Esophagus muscularis mucosa (tissue), 4 donors: Measurements from ENCODE around the gene AKNAD1.

ENCODE experiments used
- EP300 ChIP-seq: sonication (generic); formaldehyde crosslinking; IDR thresholded peaks from one replicate; pipeline ENCODE4 v1.6.1; 2017; ENCODE audit warnings: antibody characterized with exemption
- POLR2A ChIP-seq: fragments of 450-650 bp; IDR thresholded peaks from one replicate; pipeline ENCODE4 v1.6.1; 2017; ENCODE audit warnings: antibody characterized with exemption, moderate library complexity, mild to moderate bottlenecking, low read depth
- POLR2AphosphoS5 ChIP-seq, 2 donors: sonication (generic); formaldehyde crosslinking; IDR thresholded peaks; one replicate each; pipeline ENCODE4 v1.6.1; 2017; ENCODE audit warnings: antibody characterized with exemption in 2 of 2
- TF ChIP-seq, protein P1 (sequence below), 3 experiments: fragments of 200-600 bp in 2 of 3; fragments of 450-650 bp in 1 of 3; sonication (generic) in 2 of 3; IDR thresholded peaks; one replicate each; pipeline ENCODE4 v1.5.1; 2017 to 2019; ENCODE audit warnings: antibody characterized with exemption in 3 of 3, mild to moderate bottlenecking in 2 of 3, moderate library complexity in 1 of 3

DNA sequence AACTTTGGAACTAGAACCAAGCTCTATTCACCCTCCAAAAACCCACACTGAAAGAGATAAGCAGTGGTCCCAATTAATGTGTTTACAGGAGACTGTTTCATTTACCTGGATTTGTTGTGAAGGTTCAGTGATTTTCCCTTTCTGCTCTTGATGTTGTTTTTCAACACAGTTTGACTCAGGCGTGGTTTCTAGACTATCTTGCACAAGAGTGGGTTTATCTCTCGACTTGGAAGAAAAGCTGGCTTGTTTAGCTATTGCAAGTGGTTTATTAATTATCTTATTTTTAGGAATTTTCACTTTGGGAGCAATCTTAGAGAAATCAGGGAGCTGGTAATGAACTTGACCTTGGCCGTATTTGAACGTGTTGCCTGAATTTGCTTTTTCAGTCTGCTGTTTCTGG lies 5.3 kb downstream of the AKNAD1 start:
- TF ChIP-seq, protein P1, sequence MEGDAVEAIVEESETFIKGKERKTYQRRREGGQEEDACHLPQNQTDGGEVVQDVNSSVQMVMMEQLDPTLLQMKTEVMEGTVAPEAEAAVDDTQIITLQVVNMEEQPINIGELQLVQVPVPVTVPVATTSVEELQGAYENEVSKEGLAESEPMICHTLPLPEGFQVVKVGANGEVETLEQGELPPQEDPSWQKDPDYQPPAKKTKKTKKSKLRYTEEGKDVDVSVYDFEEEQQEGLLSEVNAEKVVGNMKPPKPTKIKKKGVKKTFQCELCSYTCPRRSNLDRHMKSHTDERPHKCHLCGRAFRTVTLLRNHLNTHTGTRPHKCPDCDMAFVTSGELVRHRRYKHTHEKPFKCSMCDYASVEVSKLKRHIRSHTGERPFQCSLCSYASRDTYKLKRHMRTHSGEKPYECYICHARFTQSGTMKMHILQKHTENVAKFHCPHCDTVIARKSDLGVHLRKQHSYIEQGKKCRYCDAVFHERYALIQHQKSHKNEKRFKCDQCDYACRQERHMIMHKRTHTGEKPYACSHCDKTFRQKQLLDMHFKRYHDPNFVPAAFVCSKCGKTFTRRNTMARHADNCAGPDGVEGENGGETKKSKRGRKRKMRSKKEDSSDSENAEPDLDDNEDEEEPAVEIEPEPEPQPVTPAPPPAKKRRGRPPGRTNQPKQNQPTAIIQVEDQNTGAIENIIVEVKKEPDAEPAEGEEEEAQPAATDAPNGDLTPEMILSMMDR (IDR thresholded peaks at IDR 0.05) = no peak
- TF ChIP-seq POLR2A = no peak
- no peak for TF ChIP-seq EP300
- TF ChIP-seq POLR2AphosphoS5 (IDR thresholded peaks at IDR 0.05) = no peak
